BE2C (cell line): ENCODE results near the gene CPA4.

Experiments used
- DNase-seq: peaks from one replicate; pipeline ENCODE4 v3.0.0-alpha.2; 2020
- H3K27me3 ChIP-seq: fragments of 250-450 bp; sonication (Bioruptor Pico); 2 replicates; pipeline ENCODE4 v1.5.1; 2020; ENCODE audit warnings: mild to moderate bottlenecking
- H3K36me3 ChIP-seq: fragments of 250-450 bp; sonication (Bioruptor Pico); 2 replicates; pipeline ENCODE4 v1.5.1; 2020; ENCODE audit warnings: mild to moderate bottlenecking
- H3K4me1 ChIP-seq: fragments of 250-450 bp; sonication (Bioruptor Pico); 2 replicates; pipeline ENCODE4 v1.5.1; 2020
- H3K4me3 ChIP-seq: 2 replicates; pipeline ENCODE4 v1.5.1; 2011; ENCODE audit warnings: low read depth, low read length
- H3K9me3 ChIP-seq: fragments of 250-450 bp; sonication (Bioruptor Pico); 2 replicates; pipeline ENCODE4 v1.5.1; 2020
- TF ChIP-seq, protein P1 (sequence below): IDR thresholded peaks from 2 replicates; pipeline ENCODE4 v1.5.1; 2012; ENCODE audit warnings: mild to moderate bottlenecking, low read depth, low read length

Gene CPA4

DNA sequence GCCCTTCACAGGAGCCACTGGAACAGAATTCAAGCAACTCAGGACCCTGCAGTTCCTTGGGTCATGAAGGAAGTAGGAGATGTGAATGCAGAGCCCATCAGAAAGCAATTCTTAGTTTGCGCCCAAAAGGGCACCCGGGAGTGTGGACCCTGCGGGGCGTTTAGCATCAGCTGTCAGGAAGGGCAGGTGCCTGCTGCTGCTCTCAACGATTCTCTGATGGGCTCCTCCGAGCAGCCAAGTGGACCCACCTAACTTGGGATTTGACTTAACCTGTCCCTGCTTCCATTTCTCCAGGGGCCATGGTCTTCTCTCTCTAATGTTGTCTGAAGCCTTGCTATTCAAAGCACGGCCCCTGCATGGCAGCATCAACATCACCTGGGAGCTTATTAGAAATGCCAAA, 68.7 kb downstream of the CPA4 start:
- TF ChIP-seq, protein P1, sequence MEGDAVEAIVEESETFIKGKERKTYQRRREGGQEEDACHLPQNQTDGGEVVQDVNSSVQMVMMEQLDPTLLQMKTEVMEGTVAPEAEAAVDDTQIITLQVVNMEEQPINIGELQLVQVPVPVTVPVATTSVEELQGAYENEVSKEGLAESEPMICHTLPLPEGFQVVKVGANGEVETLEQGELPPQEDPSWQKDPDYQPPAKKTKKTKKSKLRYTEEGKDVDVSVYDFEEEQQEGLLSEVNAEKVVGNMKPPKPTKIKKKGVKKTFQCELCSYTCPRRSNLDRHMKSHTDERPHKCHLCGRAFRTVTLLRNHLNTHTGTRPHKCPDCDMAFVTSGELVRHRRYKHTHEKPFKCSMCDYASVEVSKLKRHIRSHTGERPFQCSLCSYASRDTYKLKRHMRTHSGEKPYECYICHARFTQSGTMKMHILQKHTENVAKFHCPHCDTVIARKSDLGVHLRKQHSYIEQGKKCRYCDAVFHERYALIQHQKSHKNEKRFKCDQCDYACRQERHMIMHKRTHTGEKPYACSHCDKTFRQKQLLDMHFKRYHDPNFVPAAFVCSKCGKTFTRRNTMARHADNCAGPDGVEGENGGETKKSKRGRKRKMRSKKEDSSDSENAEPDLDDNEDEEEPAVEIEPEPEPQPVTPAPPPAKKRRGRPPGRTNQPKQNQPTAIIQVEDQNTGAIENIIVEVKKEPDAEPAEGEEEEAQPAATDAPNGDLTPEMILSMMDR, result no peak
- DNase-seq, result no peak
- no peaks in the 10 kb centered on the region for H3K36me3 ChIP-seq
- no peaks in the 10 kb centered on the region for H3K9me3 ChIP-seq
- peaks cover 18% of the 10 kb centered on the region for H3K4me1 ChIP-seq
- no peaks in the 10 kb centered on the region for H3K27me3 ChIP-seq
- no peak overlapping the region for H3K4me3 ChIP-seq

DNA sequence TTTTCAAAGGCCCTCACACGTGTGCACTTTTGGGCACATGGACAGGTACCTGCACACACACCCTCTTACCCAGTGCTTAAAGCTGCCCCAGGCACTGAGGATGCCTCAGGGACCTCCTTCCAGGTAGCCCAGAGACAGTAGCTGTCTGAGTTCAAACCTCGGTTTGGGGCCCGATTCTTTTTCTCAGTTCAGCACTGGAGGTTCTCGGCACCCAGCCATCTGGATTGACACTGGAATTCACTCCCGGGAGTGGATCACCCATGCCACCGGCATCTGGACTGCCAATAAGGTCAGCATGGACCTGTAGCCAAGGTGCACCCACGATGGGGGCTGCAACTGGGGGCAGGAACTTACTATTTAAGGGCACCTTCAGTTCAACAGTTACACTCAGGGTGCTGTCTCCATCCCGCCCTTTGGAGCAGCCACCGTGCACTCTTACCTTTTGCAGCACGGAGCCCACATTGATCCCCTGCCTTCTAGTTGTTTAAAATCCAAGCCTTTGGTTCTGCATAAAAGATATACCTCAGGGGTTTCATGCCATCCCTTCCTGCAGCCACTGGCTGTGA, 69.4 kb downstream of the CPA4 start:
- Histone ChIP-seq H3K27me3 (no peaks in the 10 kb centered on the region), H3K36me3 (no peaks in the 10 kb centered on the region), H3K9me3 (no peaks in the 10 kb centered on the region), H3K4me3 (no peak overlapping the region), H3K4me1 (peaks cover 18% of the 10 kb centered on the region)
- TF ChIP-seq, protein P1, result no peak
- no peak for DNase-seq

DNA sequence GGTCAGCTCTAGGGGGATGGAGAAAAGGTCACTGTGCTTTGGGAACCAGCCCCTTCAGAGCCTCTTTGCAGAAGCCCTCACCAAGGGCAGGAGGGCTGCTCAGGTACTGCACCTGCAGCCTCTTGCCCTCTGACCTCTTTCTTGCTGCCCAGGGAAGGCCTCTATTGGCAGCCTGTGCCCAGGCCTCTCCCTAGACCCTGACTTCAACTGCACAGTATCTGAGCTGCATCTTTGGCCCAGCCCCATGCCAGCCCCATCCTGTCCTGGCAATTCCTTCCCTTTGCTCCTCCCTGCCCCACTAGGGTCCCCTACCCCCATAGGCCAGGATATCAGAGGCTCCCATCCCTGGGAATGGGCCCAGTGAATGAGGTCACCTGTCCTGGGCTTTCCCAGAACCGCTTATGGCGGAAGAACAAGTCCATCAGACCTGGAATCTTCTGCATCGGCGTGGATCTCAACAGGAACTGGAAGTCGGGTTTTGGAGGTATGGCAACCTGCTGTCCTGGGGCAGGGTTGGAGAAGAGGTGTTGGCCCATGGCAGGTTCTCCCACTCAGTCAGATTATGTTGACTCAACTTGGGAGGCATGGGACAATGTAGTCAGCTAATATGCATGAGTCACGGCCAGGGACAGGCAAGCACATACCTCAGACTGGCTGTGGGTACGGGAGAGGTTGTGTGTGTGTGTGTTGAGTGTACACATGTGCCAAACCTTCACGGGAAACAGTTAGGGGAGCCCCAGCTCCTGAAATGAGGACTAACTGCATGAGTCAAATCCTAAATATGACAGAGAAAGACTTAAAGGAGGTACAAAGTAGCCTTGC, 70.3 kb downstream of the CPA4 start:
- Histone ChIP-seq H3K27me3 (no peaks in the 10 kb centered on the region), H3K4me3 (no peak overlapping the region), H3K4me1 (peaks cover 18% of the 10 kb centered on the region), H3K9me3 (no peaks in the 10 kb centered on the region), H3K36me3 (no peaks in the 10 kb centered on the region)
- DNase-seq, result no peak
- TF ChIP-seq, protein P1, result no peak

DNA sequence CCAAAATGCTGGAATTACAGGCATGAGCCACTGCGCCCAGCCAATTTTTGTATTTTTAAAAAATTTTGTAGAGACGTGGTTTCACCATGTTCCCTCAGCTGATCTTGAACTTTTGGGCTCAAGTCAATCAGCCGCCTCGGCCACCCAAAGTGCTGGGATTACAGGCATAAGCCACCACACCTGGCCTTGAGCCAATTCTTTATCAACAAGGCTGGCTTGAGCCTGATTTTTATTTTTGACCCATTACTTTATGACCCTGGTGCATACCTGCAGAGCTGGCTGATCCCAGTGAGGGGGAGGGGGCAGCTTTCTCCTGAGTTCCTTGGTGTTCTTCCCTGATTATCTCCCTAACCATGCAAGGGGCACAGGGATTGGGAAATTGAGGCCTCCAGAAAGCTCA, 71.5 kb downstream of the CPA4 start:
- TF ChIP-seq, protein P1, result no peak
- Histone ChIP-seq H3K9me3 (no peaks in the 10 kb centered on the region), H3K4me1 (peaks cover 24% of the 10 kb centered on the region), H3K27me3 (no peaks in the 10 kb centered on the region), H3K4me3 (no peak overlapping the region), H3K36me3 (no peaks in the 10 kb centered on the region)
- DNase-seq, result no peak

DNA sequence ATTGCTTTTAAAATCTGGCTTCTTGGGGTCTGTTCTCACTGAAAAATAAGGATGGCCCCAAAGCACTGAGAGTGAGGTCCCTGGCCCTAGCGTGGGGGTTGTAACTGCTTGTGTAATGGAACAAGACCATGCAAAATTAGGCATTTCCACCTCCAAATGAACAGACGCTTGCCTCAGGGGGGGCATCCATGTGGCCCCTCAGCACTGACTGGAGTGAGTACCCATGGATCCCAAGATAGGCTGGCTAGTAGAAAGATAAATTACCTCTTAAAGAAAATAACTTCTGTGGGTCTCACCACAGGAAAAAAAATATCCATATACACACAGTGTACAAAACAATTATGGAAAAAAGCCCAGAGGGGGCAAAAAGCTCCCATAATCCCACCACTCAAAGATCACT, 72.1 kb downstream of the CPA4 start:
- no peaks in the 10 kb centered on the region for H3K9me3 ChIP-seq
- no peaks in the 10 kb centered on the region for H3K27me3 ChIP-seq
- DNase-seq, result no peak
- no peaks in the 10 kb centered on the region for H3K36me3 ChIP-seq
- H3K4me1 ChIP-seq, result peaks cover 25% of the 10 kb centered on the region
- H3K4me3 ChIP-seq, result no peak overlapping the region
- TF ChIP-seq, protein P1, result no peak
